Measurements from ENCODE around the gene NHS.
"Not testable (repeated sequence)": the region's sequence is repeated elsewhere in the genome, so short reads cannot be mapped to it uniquely, and the experiment has no call there.

Gene NHS

GRCh38 chrX:17560385-17560784 is 185.4 kb downstream of the NHS start:
- Histone ChIP-seq H3K9me3 (no peaks in the 10 kb centered on the region), H3K9ac (no peak overlapping the region), H3K27ac (no peak overlapping the region), H3K4me2 (no peak overlapping the region), H3K36me3 (no peaks in the 10 kb centered on the region), H4K20me1 (peaks cover 6% of the 10 kb centered on the region; the same call in 1 of the 2 replicates), H3K4me1 (no peaks in the 10 kb centered on the region), H3K27me3 (peaks cover 92% of the 10 kb centered on the region), H3K4me3 (no peak overlapping the region)
- TF ChIP-seq Cebpa-rat (IDR thresholded peaks at IDR 0.05) = no peak

- no peak overlapping the region for H3K27ac ChIP-seq
- TF ChIP-seq Cebpa-rat (IDR thresholded peaks at IDR 0.05) = no peak
- H3K9me3 ChIP-seq = no peaks in the 10 kb centered on the region
- no peak overlapping the region for H3K4me3 ChIP-seq
- H3K9ac ChIP-seq = no peak overlapping the region
- no peak overlapping the region for H3K4me2 ChIP-seq
- no peaks in the 10 kb centered on the region for H3K36me3 ChIP-seq
- peaks cover 13% of the 10 kb centered on the region; the same call in 1 of the 2 replicates for H3K4me1 ChIP-seq
- peaks cover 6% of the 10 kb centered on the region; the same call in 1 of the 2 replicates for H4K20me1 ChIP-seq
- peaks cover 95% of the 10 kb centered on the region for H3K27me3 ChIP-seq
These were observed 188.1 kb downstream of the NHS start for GRCh38 chrX:17563076-17563475.

GRCh38 chrX:17563515-17563914 is 188.5 kb downstream of the NHS start:
- Histone ChIP-seq H3K9ac (no peak overlapping the region), H4K20me1 (peaks cover 6% of the 10 kb centered on the region; the same call in 1 of the 2 replicates), H3K27me3 (peaks cover 93% of the 10 kb centered on the region), H3K4me3 (no peak overlapping the region), H3K4me2 (no peak overlapping the region), H3K27ac (no peak overlapping the region), H3K36me3 (no peaks in the 10 kb centered on the region), H3K4me1 (peaks cover 13% of the 10 kb centered on the region; the same call in 1 of the 2 replicates), H3K9me3 (no peaks in the 10 kb centered on the region)
- no peak for TF ChIP-seq Cebpa-rat (IDR thresholded peaks at IDR 0.05)

GRCh38 chrX:17564689-17565409 is 189.8 kb downstream of the NHS start:
- TF ChIP-seq Cebpa-rat (IDR thresholded peaks at IDR 0.05) = no peak
- no peaks in the 10 kb centered on the region for H3K9me3 ChIP-seq
- peaks cover 6% of the 10 kb centered on the region; the same call in 1 of the 2 replicates for H4K20me1 ChIP-seq
- no peak overlapping the region for H3K4me3 ChIP-seq
- peaks cover 83% of the 10 kb centered on the region for H3K27me3 ChIP-seq
- H3K36me3 ChIP-seq = no peaks in the 10 kb centered on the region
- no peak overlapping the region for H3K9ac ChIP-seq
- H3K27ac ChIP-seq = no peak overlapping the region
- no peak overlapping the region for H3K4me2 ChIP-seq
- peaks cover 13% of the 10 kb centered on the region; the same call in 1 of the 2 replicates for H3K4me1 ChIP-seq

- Histone ChIP-seq H3K9ac (no peak overlapping the region), H3K4me2 (no peak overlapping the region), H3K27me3 (peaks cover 77% of the 10 kb centered on the region), H3K9me3 (no peaks in the 10 kb centered on the region), H3K4me1 (peaks cover 13% of the 10 kb centered on the region; the same call in 1 of the 2 replicates), H4K20me1 (peaks cover 6% of the 10 kb centered on the region; the same call in 1 of the 2 replicates), H3K4me3 (no peak overlapping the region), H3K36me3 (no peaks in the 10 kb centered on the region), H3K27ac (no peak overlapping the region)
- no peak for TF ChIP-seq Cebpa-rat (IDR thresholded peaks at IDR 0.05)
These were observed 191.7 kb downstream of the NHS start for GRCh38 chrX:17566740-17567139.

- Histone ChIP-seq H3K36me3 (no peaks in the 10 kb centered on the region), H3K27ac (no peak overlapping the region), H3K4me2 (no peak overlapping the region), H3K4me1 (peaks cover 13% of the 10 kb centered on the region; the same call in 1 of the 2 replicates), H4K20me1 (peaks cover 6% of the 10 kb centered on the region; the same call in 1 of the 2 replicates), H3K9me3 (no peaks in the 10 kb centered on the region), H3K4me3 (no peak overlapping the region), H3K9ac (no peak overlapping the region), H3K27me3 (peaks cover 76% of the 10 kb centered on the region)
- TF ChIP-seq Cebpa-rat (IDR thresholded peaks at IDR 0.05) = no peak
These were observed 192.2 kb downstream of the NHS start for GRCh38 chrX:17567187-17567586.

GRCh38 chrX:17567821-17568220 is 192.8 kb downstream of the NHS start:
- Histone ChIP-seq H3K27me3 (peaks cover 77% of the 10 kb centered on the region), H3K27ac (no peak overlapping the region), H4K20me1 (peaks cover 6% of the 10 kb centered on the region; the same call in 1 of the 2 replicates), H3K9ac (no peak overlapping the region), H3K4me3 (no peak overlapping the region), H3K4me1 (peaks cover 13% of the 10 kb centered on the region; the same call in 1 of the 2 replicates), H3K4me2 (no peak overlapping the region), H3K36me3 (no peaks in the 10 kb centered on the region), H3K9me3 (peaks cover 5% of the 10 kb centered on the region; the same call in 1 of the 2 replicates)
- no peak for TF ChIP-seq Cebpa-rat (IDR thresholded peaks at IDR 0.05)

- H3K36me3 ChIP-seq, H3K4me3 ChIP-seq, H3K9me3 ChIP-seq, H3K4me2 ChIP-seq, H4K20me1 ChIP-seq, H3K27ac ChIP-seq, H3K9ac ChIP-seq: not testable (repeated sequence)
- H3K27me3 ChIP-seq = peaks cover 79% of the 10 kb centered on the region
- peaks cover 13% of the 10 kb centered on the region; the same call in 1 of the 2 replicates for H3K4me1 ChIP-seq
These were observed 193.8 kb downstream of the NHS start for GRCh38 chrX:17568804-17569203.

- Histone ChIP-seq H3K27me3 (peaks cover 100% of the 10 kb centered on the region), H3K9ac (no peak overlapping the region), H3K4me3 (no peak overlapping the region), H3K4me1 (0 out of 2 replicates have a peak, but pooled peaks cover 6% of the 10 kb centered on the region), H3K4me2 (no peak overlapping the region), H3K36me3 (no peaks in the 10 kb centered on the region), H3K27ac (no peak overlapping the region), H3K9me3 (no peaks in the 10 kb centered on the region), H4K20me1 (0 out of 2 replicates have a peak, but pooled peaks cover 7% of the 10 kb centered on the region)
- TF ChIP-seq Cebpa-rat (IDR thresholded peaks at IDR 0.05) = no peak
These were observed 204.0 kb downstream of the NHS start for GRCh38 chrX:17579026-17579425.

- no peak overlapping the region for H3K27ac ChIP-seq
- H4K20me1 ChIP-seq = 0 out of 2 replicates have a peak, but pooled peaks cover 7% of the 10 kb centered on the region
- H3K4me3 ChIP-seq = no peak overlapping the region
- 0 out of 2 replicates have a peak, but pooled peaks cover 6% of the 10 kb centered on the region for H3K4me1 ChIP-seq
- no peak overlapping the region for H3K9ac ChIP-seq
- no peak overlapping the region for H3K4me2 ChIP-seq
- H3K36me3 ChIP-seq = no peaks in the 10 kb centered on the region
- no peak for TF ChIP-seq Cebpa-rat (IDR thresholded peaks at IDR 0.05)
- H3K9me3 ChIP-seq = no peaks in the 10 kb centered on the region
- peaks cover 100% of the 10 kb centered on the region for H3K27me3 ChIP-seq
These were observed 205.6 kb downstream of the NHS start for GRCh38 chrX:17580539-17581152.
